Panc1 (cell line): Measurements from ENCODE around the gene AHCYL1.

Experiments
- CTCF ChIP-seq: fragments of 450-650 bp; IDR thresholded peaks from 2 replicates; pipeline ENCODE4 v1.5.1; 2017; ENCODE audit warnings: mild to moderate bottlenecking
- POLR2AphosphoS5 ChIP-seq: IDR thresholded peaks from 2 replicates; pipeline ENCODE4 v1.6.1; 2012; ENCODE audit warnings: mild to moderate bottlenecking, low read depth, low read length, moderate library complexity
- REST ChIP-seq, 2 experiments: IDR thresholded peaks; 2 replicates each; pipeline ENCODE4 v1.6.1; 2011 to 2012; ENCODE audit warnings: low read depth in 2 of 2, control low read depth in 1 of 2, low read length in 1 of 2, mild to moderate bottlenecking in 1 of 2, moderate library complexity in 1 of 2; ENCODE audit not compliant: insufficient read depth in 1 of 2
- SIN3A ChIP-seq: IDR thresholded peaks from 2 replicates; pipeline ENCODE4 v1.6.1; 2012; ENCODE audit warnings: low read depth, mild to moderate bottlenecking, low read length, moderate library complexity, borderline replicate concordance; ENCODE audit not compliant: insufficient read depth
- TCF7L2 ChIP-seq: IDR thresholded peaks from 2 replicates; pipeline ENCODE4 v1.6.1; 2011; ENCODE audit warnings: mild to moderate bottlenecking, low read depth, low read length, inconsistent platforms

GRCh38 chr1:109935451-109935900 is 49.1 kb upstream of the AHCYL1 start:
- TF ChIP-seq POLR2AphosphoS5 (no peak), CTCF (no peak), TCF7L2 (no peak), REST (IDR thresholded peaks at IDR 0.05; ENCODE audit: insufficient read depth in 1 of 2, low read depth in 2 of 2, low read length in 1 of 2) (no peak), SIN3A (no peak)
